OCI-LY3 (cell line): ENCODE results near the gene GRIFIN.

Experiments
- H2AFZ ChIP-seq: fragments of 200-600, 300-600 bp; shearing (Covaris generic); 2 replicates; pipeline ENCODE4 v1.6.0; 2014; ENCODE audit warnings: antibody characterized with exemption, low read depth, low read length
- H3K27ac ChIP-seq: fragments of 200-600, 300-600 bp; sonication (generic); 2 replicates; pipeline ENCODE4 v1.5.1; 2014; ENCODE audit warnings: mild to moderate bottlenecking, low read length, moderate library complexity, mixed read lengths
- H3K27me3 ChIP-seq: fragments of 200-600, 300-600 bp; sonication (generic); 2 replicates; pipeline ENCODE4 v1.6.1; 2014; ENCODE audit warnings: low read depth, low read length, mixed read lengths
- H3K36me3 ChIP-seq: fragments of 200-600, 300-600 bp; sonication (generic); replicated peaks from 2 replicates; pipeline ENCODE3; 2014; ENCODE audit warnings: low read depth, low read length, mixed read lengths
- H3K4me1 ChIP-seq: fragments of 300-600, 200-600 bp; sonication (generic); 2 replicates; pipeline ENCODE4 v1.6.1; 2014; ENCODE audit warnings: low read length, mixed read lengths
- H3K4me2 ChIP-seq: fragments of 200-600, 300-600 bp; sonication (generic); 2 replicates; pipeline ENCODE4 v1.6.1; 2014; ENCODE audit warnings: low read length, mixed read lengths
- H3K4me3 ChIP-seq: fragments of 300-600, 200-600 bp; sonication (generic); 2 replicates; pipeline ENCODE4 v1.5.1; 2014; ENCODE audit warnings: antibody characterized with exemption, mild to moderate bottlenecking, low read length, moderate library complexity
- H3K79me2 ChIP-seq: fragments of 300-600, 200-600 bp; shearing (Covaris generic); 2 replicates; pipeline ENCODE4 v1.6.1; 2014; ENCODE audit warnings: mild to moderate bottlenecking, low read length, mixed read lengths
- H3K9ac ChIP-seq: fragments of 300-600, 200-600 bp; shearing (Covaris generic); 2 replicates; pipeline ENCODE4 v1.6.0; 2014; ENCODE audit warnings: mild to moderate bottlenecking, low read length, moderate library complexity
- H3K9me3 ChIP-seq: fragments of 200-600, 300-600 bp; shearing (Covaris generic); 2 replicates; pipeline ENCODE4 v1.6.1; 2014; ENCODE audit warnings: low read length, mixed read lengths; ENCODE audit not compliant: insufficient read depth
- H4K20me1 ChIP-seq: fragments of 200-600, 300-600 bp; sonication (generic); 2 replicates; pipeline ENCODE4 v1.6.1; 2016; ENCODE audit warnings: low read length, mixed read lengths; ENCODE audit not compliant: insufficient read depth
- EZH2phosphoT487 ChIP-seq: fragments of 200-600 bp; shearing (Covaris generic); IDR thresholded peaks from 2 replicates; pipeline ENCODE4 v1.6.1; 2018; ENCODE audit warnings: antibody characterized with exemption, mixed run types, low read depth
- TF ChIP-seq, protein P1 (sequence below): fragments of 200-600, 300-600 bp; sonication (generic); IDR thresholded peaks from 2 replicates; pipeline ENCODE4 v1.5.1; 2014; ENCODE audit warnings: antibody characterized with exemption, low read length, low read depth

The GRIFIN gene

DNA sequence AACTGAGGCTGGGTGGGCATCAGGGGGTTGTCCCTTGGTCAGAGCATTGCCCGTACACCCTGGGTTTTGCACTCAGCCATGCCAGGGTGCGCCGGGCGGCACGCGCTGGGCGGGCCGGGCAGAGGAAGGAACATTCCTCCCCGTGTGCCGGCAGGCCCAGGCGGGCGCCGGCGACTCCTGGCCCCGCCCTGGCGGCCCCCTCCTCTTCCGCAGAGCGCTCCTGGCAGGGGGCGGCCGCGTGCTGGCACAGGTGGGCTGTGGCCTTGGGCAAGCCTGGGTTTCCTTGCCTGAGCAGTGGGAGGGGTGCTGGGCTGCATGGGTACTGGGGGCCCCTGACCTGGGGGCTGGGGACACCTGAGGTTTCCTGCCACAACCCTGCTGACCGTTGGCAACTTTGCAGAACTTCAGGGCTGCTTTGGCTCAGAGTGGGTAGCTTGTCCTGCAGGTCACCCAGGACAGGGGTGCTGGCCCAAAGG, 47.3 kb upstream of the GRIFIN start:
- Histone ChIP-seq H3K27me3 (no peaks in the 10 kb centered on the region), H3K27ac (no peak overlapping the region), H3K79me2 (peaks cover 58% of the 10 kb centered on the region), H3K4me1 (peaks cover 70% of the 10 kb centered on the region), H2AFZ (no peak overlapping the region), H3K4me2 (peak overlapping the region; percentile 97), H3K9me3 (no peaks in the 10 kb centered on the region), H3K4me3 (peak overlapping the region; percentile 100; the same call in 1 of the 2 replicates), H3K36me3 (peaks cover 38% of the 10 kb centered on the region), H3K9ac (no peak overlapping the region), H4K20me1 (peaks cover 62% of the 10 kb centered on the region)
- TF ChIP-seq, protein P1, sequence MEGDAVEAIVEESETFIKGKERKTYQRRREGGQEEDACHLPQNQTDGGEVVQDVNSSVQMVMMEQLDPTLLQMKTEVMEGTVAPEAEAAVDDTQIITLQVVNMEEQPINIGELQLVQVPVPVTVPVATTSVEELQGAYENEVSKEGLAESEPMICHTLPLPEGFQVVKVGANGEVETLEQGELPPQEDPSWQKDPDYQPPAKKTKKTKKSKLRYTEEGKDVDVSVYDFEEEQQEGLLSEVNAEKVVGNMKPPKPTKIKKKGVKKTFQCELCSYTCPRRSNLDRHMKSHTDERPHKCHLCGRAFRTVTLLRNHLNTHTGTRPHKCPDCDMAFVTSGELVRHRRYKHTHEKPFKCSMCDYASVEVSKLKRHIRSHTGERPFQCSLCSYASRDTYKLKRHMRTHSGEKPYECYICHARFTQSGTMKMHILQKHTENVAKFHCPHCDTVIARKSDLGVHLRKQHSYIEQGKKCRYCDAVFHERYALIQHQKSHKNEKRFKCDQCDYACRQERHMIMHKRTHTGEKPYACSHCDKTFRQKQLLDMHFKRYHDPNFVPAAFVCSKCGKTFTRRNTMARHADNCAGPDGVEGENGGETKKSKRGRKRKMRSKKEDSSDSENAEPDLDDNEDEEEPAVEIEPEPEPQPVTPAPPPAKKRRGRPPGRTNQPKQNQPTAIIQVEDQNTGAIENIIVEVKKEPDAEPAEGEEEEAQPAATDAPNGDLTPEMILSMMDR: no peak
- no peak for TF ChIP-seq EZH2phosphoT487

DNA sequence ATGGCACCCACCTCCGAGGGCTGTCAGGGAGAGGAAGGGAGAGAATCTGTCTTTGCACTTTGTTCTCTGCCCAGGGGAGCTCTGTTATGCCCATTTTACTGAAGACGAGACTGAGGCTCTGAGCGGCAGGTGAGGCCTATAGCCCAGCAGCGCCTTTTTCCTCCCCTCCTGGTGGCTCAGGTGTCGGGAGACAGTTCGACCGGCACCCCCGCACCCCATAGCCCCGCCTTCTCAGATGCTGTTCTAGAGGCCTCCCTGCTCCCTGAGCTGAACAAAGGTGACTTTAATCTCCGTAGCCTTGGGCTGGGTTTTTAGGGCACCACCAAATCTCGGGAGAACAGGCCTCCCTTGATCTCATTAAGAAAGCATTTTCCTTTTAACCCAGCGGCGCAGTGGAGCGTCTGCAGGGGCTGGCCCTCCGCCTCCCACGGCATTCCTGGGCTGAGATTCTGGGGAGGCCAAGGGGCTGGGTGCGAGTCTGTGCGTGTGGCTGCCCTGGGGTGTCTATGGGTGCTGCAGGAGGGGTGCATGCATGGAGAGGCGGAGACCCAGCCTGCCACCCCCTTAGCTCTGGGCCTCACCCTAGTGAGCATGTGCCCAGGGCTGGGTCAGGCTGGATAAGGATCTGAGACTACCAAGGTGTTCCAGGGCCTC, 46.7 kb upstream of the GRIFIN start:
- Histone ChIP-seq H2AFZ (no peak overlapping the region), H3K27ac (peak overlapping the region; percentile 88), H3K9me3 (no peaks in the 10 kb centered on the region), H3K4me1 (peaks cover 70% of the 10 kb centered on the region), H4K20me1 (peaks cover 59% of the 10 kb centered on the region), H3K9ac (peak overlapping the region; percentile 78), H3K36me3 (peaks cover 38% of the 10 kb centered on the region), H3K79me2 (peaks cover 58% of the 10 kb centered on the region), H3K4me3 (peak overlapping the region; percentile 100), H3K27me3 (no peaks in the 10 kb centered on the region), H3K4me2 (peak overlapping the region; percentile 97)
- TF ChIP-seq, protein P1: no peak
- TF ChIP-seq EZH2phosphoT487: no peak

DNA sequence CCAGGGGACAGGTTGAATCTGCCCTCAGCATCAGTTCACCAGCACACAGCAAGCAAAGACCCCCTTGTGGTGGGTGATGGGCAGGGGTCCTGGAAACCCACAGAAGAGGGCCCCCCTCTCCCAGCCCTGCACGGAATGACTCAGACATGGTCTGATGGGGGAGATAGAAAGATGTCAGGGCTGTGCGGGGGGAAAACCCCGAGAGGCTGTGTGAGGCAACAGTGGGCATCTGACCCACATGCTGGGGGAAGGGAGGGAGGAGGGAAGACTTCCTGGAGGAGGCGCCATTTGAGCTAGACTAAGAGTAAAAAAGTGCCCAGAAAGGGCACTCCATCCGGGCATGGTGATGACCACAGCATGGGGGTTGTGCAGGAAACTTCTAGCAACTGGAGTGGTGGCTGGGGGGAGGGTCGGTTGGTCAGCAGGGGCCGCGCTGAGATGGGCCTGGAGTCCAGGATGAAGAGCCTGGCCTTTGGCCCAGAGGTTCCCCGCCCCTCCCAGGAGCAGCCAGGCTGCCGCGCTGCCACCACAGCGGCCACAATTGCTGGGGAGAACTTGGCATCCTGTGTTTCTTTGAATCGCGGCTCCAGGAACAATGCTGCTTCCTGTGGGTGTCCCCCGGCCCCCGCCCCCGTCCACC, 45.9 kb upstream of the GRIFIN start:
- peaks cover 58% of the 10 kb centered on the region for H3K79me2 ChIP-seq
- peak overlapping the region; percentile 88 for H3K27ac ChIP-seq
- no peak for TF ChIP-seq EZH2phosphoT487
- TF ChIP-seq, protein P1: no peak
- no peaks in the 10 kb centered on the region for H3K27me3 ChIP-seq
- peak overlapping the region; percentile 97 for H3K4me2 ChIP-seq
- peaks cover 67% of the 10 kb centered on the region for H3K4me1 ChIP-seq
- H3K9ac ChIP-seq: peak overlapping the region; percentile 78
- H2AFZ ChIP-seq: no peak overlapping the region
- H3K36me3 ChIP-seq: peaks cover 32% of the 10 kb centered on the region
- H3K9me3 ChIP-seq: no peaks in the 10 kb centered on the region
- H3K4me3 ChIP-seq: peak overlapping the region; percentile 100
- H4K20me1 ChIP-seq: peaks cover 52% of the 10 kb centered on the region

DNA sequence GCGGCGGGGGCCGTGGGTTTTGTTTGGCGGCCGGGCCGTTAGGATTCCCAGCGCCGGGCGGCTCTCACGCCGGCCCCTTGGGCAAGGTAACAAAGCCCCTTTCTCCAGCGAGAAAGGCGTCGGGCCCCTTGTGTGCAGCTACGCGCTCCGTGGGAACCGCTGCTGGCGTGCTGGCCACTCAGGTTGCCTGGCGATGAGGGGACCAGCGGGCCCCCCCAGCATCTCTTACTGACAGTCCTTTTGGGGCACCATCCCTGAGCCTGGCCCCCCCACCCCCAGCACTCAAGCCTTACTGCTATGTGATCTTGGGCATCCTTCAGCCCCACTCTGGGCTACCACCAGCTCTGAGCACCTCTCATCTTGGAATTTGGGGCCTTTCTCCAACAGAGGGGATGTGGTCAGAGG, 45.1 kb upstream of the GRIFIN start:
- H4K20me1 ChIP-seq: peaks cover 47% of the 10 kb centered on the region

More for the DNA sequence above, 45.1 kb upstream of the GRIFIN start:
- Histone ChIP-seq H3K9me3 (no peaks in the 10 kb centered on the region), H3K27ac (peak overlapping the region; percentile 88), H3K79me2 (peaks cover 58% of the 10 kb centered on the region), H3K4me2 (peak overlapping the region; percentile 97), H3K27me3 (no peaks in the 10 kb centered on the region), H3K4me1 (peaks cover 60% of the 10 kb centered on the region), H3K4me3 (peak overlapping the region; percentile 100), H2AFZ (no peak overlapping the region), H3K9ac (peak overlapping the region; percentile 78), H3K36me3 (peaks cover 26% of the 10 kb centered on the region)
- TF ChIP-seq, protein P1: no peak
- TF ChIP-seq EZH2phosphoT487: no peak
